Sigmoid colon (tissue), 7 donors: ENCODE measurements around the gene R3HCC1L. TPM values are rescaled to one million over a fixed set of nuclear protein-coding genes. Genes with fewer than 3 reads are reported as not detected.

ENCODE experiments used
- DNase-seq: peaks from one replicate; pipeline ENCODE4 v3.0.0-alpha.2; 2019
- H3K27ac ChIP-seq, 4 donors: fragments of 200-600 bp; sonication (generic); one replicate each; pipeline ENCODE4 v1.5.1; 2016 to 2019; ENCODE audit warnings: mild to moderate bottlenecking in 1 of 4
- H3K27me3 ChIP-seq, 3 donors: fragments of 200-600 bp; sonication (generic); one replicate each; pipeline ENCODE4 v1.5.1; 2019; ENCODE audit warnings: mild to moderate bottlenecking in 1 of 3
- H3K36me3 ChIP-seq, 4 donors: fragments of 200-600 bp; sonication (generic); one replicate each; pipeline ENCODE4 v1.5.1; 2016 to 2019
- H3K4me1 ChIP-seq, 4 donors: fragments of 200-600 bp; sonication (generic); one replicate each; pipeline ENCODE4 v1.5.1; 2017 to 2019
- H3K4me3 ChIP-seq, 4 donors: fragments of 200-600 bp; sonication (generic); one replicate each; pipeline ENCODE4 v1.5.1; 2017 to 2019; ENCODE audit warnings: mild to moderate bottlenecking in 2 of 4, moderate library complexity in 1 of 4
- H3K9me3 ChIP-seq, 4 donors: fragments of 200-600 bp in 3 of 4; sonication (generic) in 3 of 4; one replicate each; pipeline versions ENCODE4 v1.5.1 to v1.6.1; 2013 to 2019
- CTCF ChIP-seq, 4 experiments: fragments of 450-650 bp in 3 of 4; fragments of 200-600 bp in 1 of 4; IDR thresholded peaks; one replicate each; pipeline ENCODE4 v1.5.1; 2016 to 2019; ENCODE audit warnings: antibody characterized with exemption in 4 of 4, mild to moderate bottlenecking in 3 of 4, moderate library complexity in 2 of 4
- EP300 ChIP-seq, 4 donors: sonication (generic); formaldehyde crosslinking; IDR thresholded peaks; one replicate each; pipeline ENCODE4 v1.6.1; 2017; ENCODE audit warnings: antibody characterized with exemption in 4 of 4
- POLR2A ChIP-seq, 2 donors: fragments of 450-650 bp; IDR thresholded peaks; one replicate each; pipeline ENCODE4 v1.6.1; 2016; ENCODE audit warnings: antibody characterized with exemption in 2 of 2, mild to moderate bottlenecking in 2 of 2, moderate library complexity in 2 of 2
- POLR2AphosphoS5 ChIP-seq, 4 donors: sonication (generic); formaldehyde crosslinking; IDR thresholded peaks; one replicate each; pipeline ENCODE4 v1.6.1; 2017; ENCODE audit warnings: antibody characterized with exemption in 4 of 4
- WGBS, 2 donors: extraction: QIAGEN DNeasy Blood & Tissue Kit; methylation state at CpG; one replicate each; pipeline ENCODE4 v1.1.7; 2013; 5-methylcytosine and 5-hydroxymethylcytosine counted together
- intact Hi-C: fragments of 100-400 bp; cut with DNase I; formaldehyde crosslinking; loops from one replicate; pipeline ENCODE4 v1.15.1; 2023
- polyA plus RNA-seq, 3 donors: library from polyadenylated mRNA; stranded (reverse); fragments of 200-250 nt; gene quantifications; one replicate each; pipeline ENCODE4 v1.2.3, GENCODE V29; 2013
- total RNA-seq, 4 donors: library from RNA; depleted of rRNA; stranded (reverse); fragments of >200 nt; gene quantifications; one replicate each; pipeline ENCODE4 v1.1.0, GENCODE V29; 2016
- donor health status: healthy with polysubstance abuse.
- donor health status: Bipolar disorder and iron deficiency.
- donor health status: healthy.

R3HCC1L gene
- total and polyA plus RNA-seq, 7 donors: 11.6 to 15.0 (median 13.9) TPM

- TF ChIP-seq POLR2AphosphoS5 (IDR thresholded peaks at IDR 0.05): no peak
- 94 to 96% methylated on average over 5 of the region's 5 CpGs for WGBS, 2 donors
- H3K4me3 ChIP-seq: no peak overlapping the region
- intact Hi-C loops: no loop called here
- no peak overlapping the region for H3K27ac ChIP-seq
- no peaks in the 10 kb centered on the region for H3K36me3 ChIP-seq
- H3K27me3 ChIP-seq: no peaks in the 10 kb centered on the region
- H3K4me1 ChIP-seq: no peaks in the 10 kb centered on the region
- no peaks in the 10 kb centered on the region for H3K9me3 ChIP-seq
- no peak for DNase-seq
Observed at GRCh38 chr10:98287321-98287720, 152.9 kb downstream of the R3HCC1L start.

GRCh38 chr10:98289802-98290209 lies 155.3 kb downstream of the R3HCC1L start:
- WGBS, 2 donors: 63 to 75% methylated on average over 10 of the region's 10 CpGs
- Histone ChIP-seq H3K4me3 (no peak overlapping the region), H3K4me1 (no peaks in the 10 kb centered on the region), H3K27me3 (no peaks in the 10 kb centered on the region), H3K27ac (no peak overlapping the region), H3K9me3 (no peaks in the 10 kb centered on the region), H3K36me3 (no peaks in the 10 kb centered on the region)
- DNase-seq: no peak
- intact Hi-C loops: no loop called here
- TF ChIP-seq POLR2A (IDR thresholded peaks at IDR 0.05) (no peak), CTCF (IDR thresholded peaks at IDR 0.05) (no peak), POLR2AphosphoS5 (IDR thresholded peaks at IDR 0.05) (no peak), EP300 (IDR thresholded peaks at IDR 0.05) (no peak)

- Histone ChIP-seq H3K4me3 (no peak overlapping the region), H3K9me3 (no peaks in the 10 kb centered on the region), H3K27me3 (no peaks in the 10 kb centered on the region), H3K27ac (no peak overlapping the region), H3K4me1 (peaks cover 0 to 5% (median 4%) of the 10 kb centered on the region in 4 donors), H3K36me3 (no peaks in the 10 kb centered on the region)
- 74 to 79% methylated on average over 4 of the region's 4 CpGs for WGBS, 2 donors
- intact Hi-C loops: no loop called here
- TF ChIP-seq CTCF (IDR thresholded peaks at IDR 0.05): no peak
- no peak for TF ChIP-seq POLR2A (IDR thresholded peaks at IDR 0.05)
- no peak for TF ChIP-seq EP300 (IDR thresholded peaks at IDR 0.05)
- TF ChIP-seq POLR2AphosphoS5 (IDR thresholded peaks at IDR 0.05): no peak
- peak; percentile 61 for DNase-seq
Observed at GRCh38 chr10:98292971-98293370, 158.5 kb downstream of the R3HCC1L start.

- TF ChIP-seq CTCF (IDR thresholded peaks at IDR 0.05): no peak
- no peak for TF ChIP-seq POLR2A (IDR thresholded peaks at IDR 0.05)
- no peak for TF ChIP-seq EP300 (IDR thresholded peaks at IDR 0.05)
- TF ChIP-seq POLR2AphosphoS5 (IDR thresholded peaks at IDR 0.05): no peak
- Histone ChIP-seq H3K4me3 (no peak overlapping the region), H3K27me3 (no peaks in the 10 kb centered on the region), H3K9me3 (no peaks in the 10 kb centered on the region), H3K4me1 (peaks cover 0 to 5% (median 4%) of the 10 kb centered on the region in 4 donors), H3K27ac (no peak overlapping the region), H3K36me3 (no peaks in the 10 kb centered on the region)
- DNase-seq: peak; percentile 68
- WGBS, 2 donors: 55 to 64% methylated on average over 8 of the region's 8 CpGs
- intact Hi-C loops: no loop called here
Observed at GRCh38 chr10:98293550-98294269, 159.3 kb downstream of the R3HCC1L start.

GRCh38 chr10:98294270-98294627 lies 159.8 kb downstream of the R3HCC1L start:
- WGBS, 2 donors: 78 to 83% methylated on average over 3 of the region's 3 CpGs
- no peaks in the 10 kb centered on the region for H3K9me3 ChIP-seq
- no peak overlapping the region for H3K27ac ChIP-seq

More at GRCh38 chr10:98294270-98294627, 159.8 kb downstream of the R3HCC1L start:
- no peaks in the 10 kb centered on the region for H3K27me3 ChIP-seq
- no peak overlapping the region for H3K4me3 ChIP-seq
- no peak for DNase-seq
- intact Hi-C loops: no loop called here
- peaks cover 0 to 5% (median 4%) of the 10 kb centered on the region in 4 donors for H3K4me1 ChIP-seq
- TF ChIP-seq POLR2A (IDR thresholded peaks at IDR 0.05) (no peak), POLR2AphosphoS5 (IDR thresholded peaks at IDR 0.05) (no peak), CTCF (IDR thresholded peaks at IDR 0.05) (no peak), EP300 (IDR thresholded peaks at IDR 0.05) (no peak)
- no peaks in the 10 kb centered on the region for H3K36me3 ChIP-seq

Other genes with a start within 250 kb of the R3HCC1L start
- gene CRTAC1, start 104.0 kb upstream of the R3HCC1L start, total RNA-seq: 1 to 10 TPM; 1.5 to 6.4 (median 3.8) TPM
- 1 to 10 TPM in 2 of 3 donors, not detected in 1; 1.2 to 1.4 TPM for gene CRTAC1, start 104.0 kb upstream of the R3HCC1L start, polyA plus RNA-seq
- 10 to 100 TPM in 3 of 4 donors, 1 to 10 TPM in 1; 6.7 to 15.8 (median 11.3) TPM for gene LOXL4, start 133.5 kb downstream of the R3HCC1L start, total RNA-seq
- gene LOXL4, start 133.5 kb downstream of the R3HCC1L start, polyA plus RNA-seq: 1 to 10 TPM in 2 of 3 donors, not detected in 1; 1.1 to 1.8 TPM